ENCODE data around the gene IGSF8. TPM values are rescaled to one million over a fixed set of nuclear protein-coding genes. Genes with fewer than 3 reads are reported as not detected.

IGSF8 gene
- total RNA-seq, 1 donor from 2014 or later, result 42.8 TPM

DNA sequence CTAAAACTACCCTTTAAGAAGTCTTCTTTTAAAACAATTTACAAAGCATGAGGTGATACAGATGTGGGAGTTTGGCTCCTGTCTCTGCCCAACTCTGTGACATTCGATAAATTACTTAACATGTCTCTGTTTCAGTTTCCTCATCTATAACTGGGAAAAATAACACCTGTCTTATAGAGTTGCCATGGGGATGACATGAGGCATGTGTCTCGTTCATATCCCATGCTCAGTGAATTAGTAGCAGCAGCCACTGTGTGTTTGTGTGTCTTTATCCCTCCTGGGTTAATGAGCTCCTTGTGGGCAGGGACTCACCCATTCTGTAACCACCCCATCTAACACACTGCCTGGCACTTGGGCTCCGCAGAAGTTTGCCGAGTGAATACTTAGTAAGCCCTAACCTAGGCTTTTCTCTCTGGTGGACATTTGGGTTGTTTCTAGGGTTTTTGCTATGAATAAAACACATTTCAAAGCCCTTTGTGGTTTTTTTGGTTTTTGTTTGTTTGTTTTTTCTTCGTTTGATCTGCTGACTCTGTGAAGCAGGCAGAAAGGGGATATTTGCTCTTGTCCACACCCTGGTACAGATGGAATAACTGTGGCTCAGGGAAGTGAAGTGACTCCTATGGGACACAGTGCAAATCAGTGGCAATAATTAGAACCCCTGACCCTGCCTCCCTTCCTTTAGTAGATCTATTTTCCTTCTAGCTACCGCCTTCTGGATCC lies 17.9 kb downstream of the IGSF8 start:
- H3K9me3 Mint-ChIP-seq (ENCODE audit: unreplicated experiment), result peaks cover 1% of the 10 kb centered on the region
- no peak for TF ChIP-seq EZH2 (IDR thresholded peaks at IDR 0.05; ENCODE audit: insufficient read depth, low read length)
- TF ChIP-seq, protein P1, sequence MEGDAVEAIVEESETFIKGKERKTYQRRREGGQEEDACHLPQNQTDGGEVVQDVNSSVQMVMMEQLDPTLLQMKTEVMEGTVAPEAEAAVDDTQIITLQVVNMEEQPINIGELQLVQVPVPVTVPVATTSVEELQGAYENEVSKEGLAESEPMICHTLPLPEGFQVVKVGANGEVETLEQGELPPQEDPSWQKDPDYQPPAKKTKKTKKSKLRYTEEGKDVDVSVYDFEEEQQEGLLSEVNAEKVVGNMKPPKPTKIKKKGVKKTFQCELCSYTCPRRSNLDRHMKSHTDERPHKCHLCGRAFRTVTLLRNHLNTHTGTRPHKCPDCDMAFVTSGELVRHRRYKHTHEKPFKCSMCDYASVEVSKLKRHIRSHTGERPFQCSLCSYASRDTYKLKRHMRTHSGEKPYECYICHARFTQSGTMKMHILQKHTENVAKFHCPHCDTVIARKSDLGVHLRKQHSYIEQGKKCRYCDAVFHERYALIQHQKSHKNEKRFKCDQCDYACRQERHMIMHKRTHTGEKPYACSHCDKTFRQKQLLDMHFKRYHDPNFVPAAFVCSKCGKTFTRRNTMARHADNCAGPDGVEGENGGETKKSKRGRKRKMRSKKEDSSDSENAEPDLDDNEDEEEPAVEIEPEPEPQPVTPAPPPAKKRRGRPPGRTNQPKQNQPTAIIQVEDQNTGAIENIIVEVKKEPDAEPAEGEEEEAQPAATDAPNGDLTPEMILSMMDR (IDR thresholded peaks at IDR 0.05; ENCODE audit: insufficient read depth, low read depth, low read length), result no peak
- Histone ChIP-seq H3K36me3 (ENCODE audit: insufficient read depth, low read length) (no peaks in the 10 kb centered on the region), H3K27me3 (ENCODE audit: insufficient read depth, low read length) (peaks cover 54% of the 10 kb centered on the region), H3K4me1 (ENCODE audit: insufficient read depth, low read length) (peaks cover 6% of the 10 kb centered on the region), H3K9me3 (ENCODE audit: insufficient read depth, low read depth, low read length) (no peaks in the 10 kb centered on the region), H3K9ac (ENCODE audit: low read length) (no peak overlapping the region), H3K4me3 (ENCODE audit: insufficient read depth, low read depth, low read length) (no peak overlapping the region), H2AFZ (ENCODE audit: low read depth, low read length) (no peak overlapping the region), H4K20me1 (ENCODE audit: insufficient read depth, low read length) (no peaks in the 10 kb centered on the region), H3K79me2 (ENCODE audit: insufficient read depth, low read length) (no peaks in the 10 kb centered on the region), H3K4me2 (ENCODE audit: low read length) (peak overlapping the region; percentile 7), H3K27ac (ENCODE audit: low read depth, low read length) (no peak overlapping the region)
- no peaks in the 10 kb centered on the region for H3K36me3 Mint-ChIP-seq (ENCODE audit: low read depth, unreplicated experiment)
- H3K27me3 Mint-ChIP-seq (ENCODE audit: low read depth, unreplicated experiment), result peaks cover 57% of the 10 kb centered on the region
- H3K4me1 Mint-ChIP-seq (ENCODE audit: low read depth, unreplicated experiment), result peaks cover 4% of the 10 kb centered on the region
- H3K27ac Mint-ChIP-seq (ENCODE audit: unreplicated experiment), result no peak overlapping the region
- H3K4me3 Mint-ChIP-seq (ENCODE audit: unreplicated experiment), result no peak overlapping the region
- DNase-seq (ENCODE audit: low read depth), result no peak
- FAIRE-seq, result no peak

DNA sequence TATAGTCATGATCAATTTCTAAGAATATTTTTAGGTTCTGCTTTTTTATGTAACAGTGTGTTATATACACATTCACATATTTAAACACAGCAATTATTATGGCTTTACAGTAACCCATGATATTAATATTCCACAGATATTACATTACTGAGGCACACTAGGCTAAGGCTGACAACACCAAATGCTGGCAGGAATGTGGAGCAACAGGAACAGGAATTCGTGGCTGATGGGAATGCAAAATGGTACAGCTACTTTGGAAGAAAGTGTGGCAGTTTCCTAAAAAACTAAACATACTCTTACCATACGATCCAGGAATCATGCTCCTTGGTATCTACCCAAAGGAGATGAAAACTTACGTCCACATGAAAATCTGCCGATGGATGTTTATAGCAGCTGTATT lies 19.0 kb downstream of the IGSF8 start:
- no peak for FAIRE-seq
- DNase-seq (ENCODE audit: low read depth), result no peak

More for the DNA sequence above, 19.0 kb downstream of the IGSF8 start:
- Histone ChIP-seq H3K4me2 (ENCODE audit: low read length) (no peak overlapping the region), H3K36me3 (ENCODE audit: insufficient read depth, low read length) (no peaks in the 10 kb centered on the region), H3K4me1 (ENCODE audit: insufficient read depth, low read length) (peaks cover 6% of the 10 kb centered on the region), H3K27me3 (ENCODE audit: insufficient read depth, low read length) (peaks cover 58% of the 10 kb centered on the region), H2AFZ (ENCODE audit: low read depth, low read length) (no peak overlapping the region), H3K9me3 (ENCODE audit: insufficient read depth, low read depth, low read length) (no peaks in the 10 kb centered on the region), H4K20me1 (ENCODE audit: insufficient read depth, low read length) (no peaks in the 10 kb centered on the region), H3K79me2 (ENCODE audit: insufficient read depth, low read length) (no peaks in the 10 kb centered on the region), H3K9ac (ENCODE audit: low read length) (no peak overlapping the region), H3K4me3 (ENCODE audit: insufficient read depth, low read depth, low read length) (no peak overlapping the region), H3K27ac (ENCODE audit: low read depth, low read length) (no peak overlapping the region)
- no peak overlapping the region for H3K4me3 Mint-ChIP-seq (ENCODE audit: unreplicated experiment)
- H3K9me3 Mint-ChIP-seq (ENCODE audit: unreplicated experiment), result peaks cover 1% of the 10 kb centered on the region
- peaks cover 58% of the 10 kb centered on the region for H3K27me3 Mint-ChIP-seq (ENCODE audit: low read depth, unreplicated experiment)
- TF ChIP-seq, protein P1 (IDR thresholded peaks at IDR 0.05; ENCODE audit: insufficient read depth, low read depth, low read length), result no peak
- no peak for TF ChIP-seq EZH2 (IDR thresholded peaks at IDR 0.05; ENCODE audit: insufficient read depth, low read length)
- no peak overlapping the region for H3K27ac Mint-ChIP-seq (ENCODE audit: unreplicated experiment)
- H3K36me3 Mint-ChIP-seq (ENCODE audit: low read depth, unreplicated experiment), result no peaks in the 10 kb centered on the region
- peaks cover 4% of the 10 kb centered on the region for H3K4me1 Mint-ChIP-seq (ENCODE audit: low read depth, unreplicated experiment)
